Retinal pigment epithelial cell (primary cell): ENCODE measurements around the gene ST6GALNAC6.
A peak's percentile ranks its signal among the peaks of the same experiment; 100 is the strongest.

ENCODE experiments used
- DNase-seq: peaks from one replicate; pipeline ENCODE4 v3.0.0-alpha.2; 2010; ENCODE audit warnings: low read depth
- H3K4me3 ChIP-seq: 2 replicates; pipeline ENCODE4 v1.5.1; 2011; ENCODE audit warnings: mild to moderate bottlenecking, low read length, control low read depth, moderate library complexity
- CTCF ChIP-seq: conservative IDR thresholded peaks from 2 replicates; pipeline ENCODE4 v1.5.1; 2011; ENCODE audit warnings: low read depth, low read length, control low read depth, inconsistent platforms

Gene ST6GALNAC6

GRCh38 chr9:127853312-127854183, 45.9 kb downstream of the ST6GALNAC6 start:
- no peak for DNase-seq
- no peak for TF ChIP-seq CTCF
- H3K4me3 ChIP-seq = peak overlapping the region; percentile 17

- no peak for DNase-seq
- no peak for TF ChIP-seq CTCF
- no peak overlapping the region for H3K4me3 ChIP-seq
Observed at GRCh38 chr9:127852829-127853228, 46.6 kb downstream of the ST6GALNAC6 start.

GRCh38 chr9:127850286-127850830, 49.0 kb downstream of the ST6GALNAC6 start:
- H3K4me3 ChIP-seq = no peak overlapping the region
- DNase-seq = no peak
- no peak for TF ChIP-seq CTCF

GRCh38 chr9:127848756-127849504, 50.5 kb downstream of the ST6GALNAC6 start:
- DNase-seq = no peak
- TF ChIP-seq CTCF = no peak
- H3K4me3 ChIP-seq = no peak overlapping the region

- TF ChIP-seq CTCF = no peak
- H3K4me3 ChIP-seq = no peak overlapping the region
- DNase-seq = no peak
Observed at GRCh38 chr9:127847833-127848755, 51.3 kb downstream of the ST6GALNAC6 start.

GRCh38 chr9:127847178-127847510, 52.3 kb downstream of the ST6GALNAC6 start:
- TF ChIP-seq CTCF = no peak
- peak; percentile 27 for DNase-seq
- H3K4me3 ChIP-seq = no peak overlapping the region
